NCI-H2107 (cell line): ENCODE data around the gene TOX2.

Experiments
- DNase-seq: peaks from one replicate; lab custom pipeline; 2025; lab: John Stamatoyannopoulos, UW

The TOX2 gene

GRCh38 chr20:44001667-44002596 is 87.3 kb downstream of the TOX2 start:
- DNase-seq = no peak

- no peak for DNase-seq
Measured at GRCh38 chr20:44002861-44003260, 88.2 kb downstream of the TOX2 start.

DNA sequence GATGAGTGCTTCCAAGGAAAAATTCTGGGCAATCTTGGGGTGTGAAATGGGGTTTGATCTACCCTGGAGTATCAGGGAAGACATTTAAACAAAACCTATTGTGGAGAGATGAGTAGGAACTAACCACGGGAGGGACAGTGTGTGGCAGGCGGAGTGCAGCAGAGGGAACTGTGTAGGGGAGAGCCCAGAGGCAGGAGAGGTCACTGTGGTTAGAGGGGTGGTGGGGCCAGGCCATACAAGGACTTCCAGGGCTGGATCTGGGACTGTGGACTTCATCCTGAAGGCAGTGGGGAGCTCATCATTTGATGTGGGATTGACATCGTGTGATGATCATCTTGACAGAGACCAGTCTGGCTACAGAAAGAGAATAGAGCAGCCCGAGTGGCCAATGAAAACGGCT is 89.0 kb downstream of the TOX2 start:
- no peak for DNase-seq

- DNase-seq = no peak
Measured at GRCh38 chr20:44004306-44004915, 89.8 kb downstream of the TOX2 start.

GRCh38 chr20:44005661-44006060 is 91.0 kb downstream of the TOX2 start:
- no peak for DNase-seq

DNA sequence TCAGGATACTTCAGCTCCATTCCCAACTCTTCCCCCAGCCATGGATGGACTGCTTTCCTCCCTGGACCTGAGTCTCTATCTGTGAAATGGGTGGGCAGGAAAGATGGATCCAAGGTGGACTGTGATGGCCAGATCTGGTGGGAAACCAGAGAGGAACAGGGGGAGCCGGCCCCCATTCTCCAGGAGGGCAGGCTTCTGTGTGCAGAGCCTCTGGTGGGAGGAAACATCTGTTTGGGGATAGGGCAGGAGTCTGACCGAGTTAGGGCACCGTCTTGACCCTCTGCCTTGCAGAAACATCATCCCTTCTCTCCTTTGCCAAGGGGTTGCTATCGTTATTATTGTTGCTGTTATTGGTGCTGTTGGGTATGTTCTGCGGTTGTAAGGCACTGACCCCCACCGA is 91.5 kb downstream of the TOX2 start:
- no peak for DNase-seq

GRCh38 chr20:44006578-44006977 is 91.9 kb downstream of the TOX2 start:
- DNase-seq = no peak

GRCh38 chr20:44008806-44009678 is 94.4 kb downstream of the TOX2 start:
- DNase-seq = no peak

DNA sequence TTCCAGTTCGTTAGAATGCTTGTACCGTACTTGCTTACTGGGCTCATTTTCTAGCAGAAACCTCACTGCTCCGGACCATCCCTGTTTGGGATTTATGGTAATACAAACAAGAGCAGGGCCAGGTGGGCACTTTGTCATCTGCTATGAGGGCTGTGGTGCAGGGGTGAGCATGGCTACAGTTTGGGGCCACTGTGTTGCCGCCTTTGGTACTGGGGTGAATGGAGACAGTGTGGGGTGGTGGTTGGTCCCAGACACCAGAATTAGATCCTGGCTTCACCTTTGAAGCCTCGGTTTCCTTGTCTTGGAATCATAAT is 95.0 kb downstream of the TOX2 start:
- DNase-seq = no peak

GRCh38 chr20:44010162-44010704 is 95.6 kb downstream of the TOX2 start:
- DNase-seq = no peak

- DNase-seq = no peak
Measured at GRCh38 chr20:44011251-44011940, 96.7 kb downstream of the TOX2 start.

- DNase-seq = no peak
Measured at GRCh38 chr20:44012466-44013226, 98.0 kb downstream of the TOX2 start.

GRCh38 chr20:44014807-44015732 is 100.4 kb downstream of the TOX2 start:
- DNase-seq = no peak

GRCh38 chr20:44015733-44016103 is 101.1 kb downstream of the TOX2 start:
- DNase-seq = no peak

- DNase-seq = no peak
Measured at GRCh38 chr20:44016525-44016924, 101.9 kb downstream of the TOX2 start.

DNA sequence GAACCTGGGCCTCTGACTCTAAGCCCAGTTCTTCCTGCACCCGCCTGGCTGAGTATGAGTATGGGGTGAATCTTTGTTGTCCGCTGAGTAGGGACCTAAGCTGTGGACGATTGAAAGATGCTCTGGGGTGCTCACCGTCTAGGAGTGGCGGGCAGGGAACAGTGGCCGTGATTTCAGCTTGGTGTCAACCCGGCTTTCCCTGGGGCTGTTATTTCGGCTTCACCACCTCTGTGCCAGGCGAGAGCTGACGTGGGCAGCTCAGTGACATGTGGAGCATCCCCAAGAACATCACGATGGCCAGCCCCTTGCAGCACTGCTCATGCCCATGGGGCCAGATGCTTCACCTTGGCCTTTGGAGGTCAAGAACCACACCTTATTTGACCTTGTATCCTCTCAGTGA is 102.6 kb downstream of the TOX2 start:
- DNase-seq = no peak

- no peak for DNase-seq
Measured at GRCh38 chr20:44017905-44018258, 103.2 kb downstream of the TOX2 start.

- DNase-seq = peak; percentile 87
Measured at GRCh38 chr20:44018259-44018941, 103.7 kb downstream of the TOX2 start.

GRCh38 chr20:44018942-44019637 is 104.4 kb downstream of the TOX2 start:
- no peak for DNase-seq
